SK-N-SH treated with all-trans-retinoic acid at 6 μM for 48 hours (cell line): ENCODE data around the gene XAB2.

Experiments
- GLIS3 ChIP-seq: fragments of 250-450 bp; sonication (Bioruptor Pico); IDR thresholded peaks from 2 replicates; pipeline ENCODE4 v1.5.0; 2020; ENCODE audit warnings: mild to moderate bottlenecking, moderate library complexity
- ZNF70 ChIP-seq: fragments of 450-650 bp; formaldehyde crosslinking; IDR thresholded peaks from 2 replicates; pipeline ENCODE4 v1.5.0; 2020; ENCODE audit warnings: mild to moderate bottlenecking, moderate library complexity
- TF ChIP-seq, protein P1 (sequence below): fragments of 250-450 bp; sonication (Bioruptor Pico); IDR thresholded peaks from 2 replicates; pipeline ENCODE4 v1.5.1; 2021; ENCODE audit warnings: mild to moderate bottlenecking, moderate library complexity

DNA sequence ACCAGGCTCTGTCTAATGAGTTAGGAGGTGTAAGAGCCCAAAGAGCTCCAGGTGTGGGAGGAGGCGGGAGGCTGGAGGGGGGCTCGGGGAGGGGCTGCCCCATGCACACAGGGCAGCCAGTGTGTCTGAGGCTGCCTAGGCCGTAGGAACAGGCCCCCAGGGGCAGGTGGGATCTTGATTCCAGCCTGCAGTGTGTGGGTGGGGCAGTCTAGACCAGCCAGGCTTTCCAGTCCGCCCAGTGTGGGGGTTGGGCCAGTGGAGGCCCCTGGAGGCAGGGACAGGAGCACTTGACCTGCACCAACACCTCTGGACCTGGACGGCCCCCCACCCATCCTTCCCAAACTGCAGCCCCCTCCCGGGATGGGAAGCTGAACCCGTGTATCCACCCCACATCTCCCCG, 39.1 kb downstream of the XAB2 start:
- no peak for TF ChIP-seq GLIS3
- no peak for TF ChIP-seq ZNF70
- TF ChIP-seq, protein P1, sequence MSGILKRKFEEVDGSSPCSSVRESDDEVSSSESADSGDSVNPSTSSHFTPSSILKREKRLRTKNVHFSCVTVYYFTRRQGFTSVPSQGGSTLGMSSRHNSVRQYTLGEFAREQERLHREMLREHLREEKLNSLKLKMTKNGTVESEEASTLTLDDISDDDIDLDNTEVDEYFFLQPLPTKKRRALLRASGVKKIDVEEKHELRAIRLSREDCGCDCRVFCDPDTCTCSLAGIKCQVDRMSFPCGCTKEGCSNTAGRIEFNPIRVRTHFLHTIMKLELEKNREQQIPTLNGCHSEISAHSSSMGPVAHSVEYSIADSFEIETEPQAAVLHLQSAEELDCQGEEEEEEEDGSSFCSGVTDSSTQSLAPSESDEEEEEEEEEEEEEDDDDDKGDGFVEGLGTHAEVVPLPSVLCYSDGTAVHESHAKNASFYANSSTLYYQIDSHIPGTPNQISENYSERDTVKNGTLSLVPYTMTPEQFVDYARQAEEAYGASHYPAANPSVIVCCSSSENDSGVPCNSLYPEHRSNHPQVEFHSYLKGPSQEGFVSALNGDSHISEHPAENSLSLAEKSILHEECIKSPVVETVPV (CRISPR knock-in tag), result no peak
